Measurements from ENCODE around the gene IL4I1. TPM values are rescaled to one million over a fixed set of nuclear protein-coding genes. Genes with fewer than 3 reads are reported as not detected.
A peak's percentile ranks its signal among the peaks of the same experiment; 100 is the strongest.

IL4I1 gene
- total RNA-seq, 5 donors from 2014 or later (not counting 1 experiment from before 2014, with no cell fraction given): 2.0 to 12.4 (median 4.0) TPM

GRCh38 chr19:49863935-49864320 is 32.8 kb downstream of the IL4I1 start:
- ATAC-seq (replicated peaks in 1 of 4) (no peak), DNase-seq (no peak)
- Histone ChIP-seq H3K4me3 (ENCODE audit: control insufficient read depth in 1 of 2, extremely low read depth in 1 of 2, low read length in 1 of 2) (no peak overlapping the region), H3K4me1 (ENCODE audit: control insufficient read depth in 1 of 2, extremely low read depth in 1 of 2, insufficient read depth in 2 of 2, low read length in 2 of 2) (peaks cover 11 to 48% of the 10 kb centered on the region in 2 experiments), H3K27ac (ENCODE audit: low read length) (no peak overlapping the region), H3K36me3 (ENCODE audit: control insufficient read depth in 2 of 2, extremely low read depth in 1 of 2, insufficient read depth in 1 of 2, low read length in 1 of 2) (peaks cover 11 to 52% of the 10 kb centered on the region in 2 donors), H3K27me3 (replicated peaks in 1 of 2; ENCODE audit: control insufficient read depth in 2 of 2, extremely low read depth in 1 of 2, insufficient read depth in 2 of 2, low read length in 1 of 2) (no peaks in the 10 kb centered on the region), H3K9me3 (no peaks in the 10 kb centered on the region)
- H3K27ac Mint-ChIP-seq: no peak overlapping the region
- H3K9me3 Mint-ChIP-seq: no peaks in the 10 kb centered on the region
- POLR2A ChIA-PET: no interaction called here
- H3K36me3 Mint-ChIP-seq: peaks cover 26% of the 10 kb centered on the region
- H3K4me3 Mint-ChIP-seq: peak overlapping the region in 1 of 3 donors; percentile 37
- peaks cover 30 to 48% (median 48%) of the 10 kb centered on the region in 3 donors for H3K4me1 Mint-ChIP-seq
- no peaks in the 10 kb centered on the region for H3K27me3 Mint-ChIP-seq
- 98% methylated on average over 15 of the region's 17 CpGs for WGBS (ENCODE audit: insufficient coverage)
- CTCF ChIA-PET: interaction anchor here in 1 of 2 donors (0.7 kb wide), 1 partner anchor 147 kb away, joined by 3 read pairs; no protein-coding TSS in a partner anchor

GRCh38 chr19:49863254-49863934 is 33.3 kb downstream of the IL4I1 start:
- H3K9me3 ChIP-seq: no peaks in the 10 kb centered on the region
- H3K4me3 Mint-ChIP-seq: no peak overlapping the region
- H3K36me3 ChIP-seq (ENCODE audit: control insufficient read depth in 2 of 2, extremely low read depth in 1 of 2, insufficient read depth in 1 of 2, low read length in 1 of 2): peaks cover 11 to 56% of the 10 kb centered on the region in 2 donors
- no peak overlapping the region for H3K27ac ChIP-seq (ENCODE audit: low read length)
- peaks cover 10 to 42% of the 10 kb centered on the region in 2 experiments for H3K4me1 ChIP-seq (ENCODE audit: control insufficient read depth in 1 of 2, extremely low read depth in 1 of 2, insufficient read depth in 2 of 2, low read length in 2 of 2)
- no peaks in the 10 kb centered on the region for H3K27me3 Mint-ChIP-seq
- peaks cover 30 to 43% (median 43%) of the 10 kb centered on the region in 3 donors for H3K4me1 Mint-ChIP-seq
- POLR2A ChIA-PET: no interaction called here
- CTCF ChIA-PET: interaction anchor here in 1 of 2 donors (0.6 to 0.7 kb wide), 2 partner anchors 83 to 146 kb away, joined by 3 to 4 read pairs; no protein-coding TSS in a partner anchor
- ATAC-seq (replicated peaks in 1 of 4): no peak
- H3K4me3 ChIP-seq (ENCODE audit: control insufficient read depth in 1 of 2, extremely low read depth in 1 of 2, low read length in 1 of 2): no peak overlapping the region
- 94% methylated on average over 13 of the region's 24 CpGs for WGBS (ENCODE audit: insufficient coverage)
- H3K36me3 Mint-ChIP-seq: peaks cover 28% of the 10 kb centered on the region
- peak overlapping the region in 1 of 2 donors; percentile 6 for H3K27ac Mint-ChIP-seq
- no peaks in the 10 kb centered on the region for H3K27me3 ChIP-seq (replicated peaks in 1 of 2; ENCODE audit: control insufficient read depth in 2 of 2, extremely low read depth in 1 of 2, insufficient read depth in 2 of 2, low read length in 1 of 2)
- no peak for DNase-seq
- no peaks in the 10 kb centered on the region for H3K9me3 Mint-ChIP-seq

- CTCF ChIA-PET: interaction anchor here (0.6 kb wide), 2 partner anchors 84 to 293 kb away, joined by 4 to 5 read pairs; no protein-coding TSS in a partner anchor
- no peak overlapping the region for H3K27ac Mint-ChIP-seq
- H3K4me1 Mint-ChIP-seq: peaks cover 24 to 36% (median 35%) of the 10 kb centered on the region in 3 donors
- peaks cover 28% of the 10 kb centered on the region for H3K36me3 Mint-ChIP-seq
- H3K9me3 Mint-ChIP-seq: no peaks in the 10 kb centered on the region
- POLR2A ChIA-PET: no interaction called here
- Histone ChIP-seq H3K4me1 (ENCODE audit: control insufficient read depth in 1 of 2, extremely low read depth in 1 of 2, insufficient read depth in 2 of 2, low read length in 2 of 2) (peaks cover 8 to 35% of the 10 kb centered on the region in 2 experiments), H3K36me3 (ENCODE audit: control insufficient read depth in 2 of 2, extremely low read depth in 1 of 2, insufficient read depth in 1 of 2, low read length in 1 of 2) (peaks cover 15 to 60% of the 10 kb centered on the region in 2 donors), H3K27ac (ENCODE audit: low read length) (no peak overlapping the region), H3K4me3 (ENCODE audit: control insufficient read depth in 1 of 2, extremely low read depth in 1 of 2, low read length in 1 of 2) (no peak overlapping the region), H3K27me3 (replicated peaks in 1 of 2; ENCODE audit: control insufficient read depth in 2 of 2, extremely low read depth in 1 of 2, insufficient read depth in 2 of 2, low read length in 1 of 2) (no peaks in the 10 kb centered on the region), H3K9me3 (no peaks in the 10 kb centered on the region)
- 93% methylated on average over 30 of the region's 49 CpGs for WGBS (ENCODE audit: insufficient coverage)
- peak in 1 of 35 experiments; percentile 26 for DNase-seq
- ATAC-seq (replicated peaks in 1 of 4): no peak
- H3K27me3 Mint-ChIP-seq: no peaks in the 10 kb centered on the region
- H3K4me3 Mint-ChIP-seq: no peak overlapping the region
These were observed 34.1 kb downstream of the IL4I1 start for GRCh38 chr19:49862391-49863253.

GRCh38 chr19:49861541-49862378 is 34.9 kb downstream of the IL4I1 start:
- DNase-seq: no peak
- H3K27ac Mint-ChIP-seq: no peak overlapping the region
- POLR2A ChIA-PET: no interaction called here
- H3K9me3 Mint-ChIP-seq: no peaks in the 10 kb centered on the region
- H3K4me1 Mint-ChIP-seq: peaks cover 18 to 30% (median 30%) of the 10 kb centered on the region in 3 donors
- H3K9me3 ChIP-seq: no peaks in the 10 kb centered on the region
- H3K4me3 Mint-ChIP-seq: no peak overlapping the region
- ATAC-seq (replicated peaks in 1 of 4): no peak
- 91% methylated on average over 42 of the region's 60 CpGs for WGBS (ENCODE audit: insufficient coverage)
- no peaks in the 10 kb centered on the region for H3K27me3 Mint-ChIP-seq
- H3K27me3 ChIP-seq (replicated peaks in 1 of 2; ENCODE audit: control insufficient read depth in 2 of 2, extremely low read depth in 1 of 2, insufficient read depth in 2 of 2, low read length in 1 of 2): no peaks in the 10 kb centered on the region
- CTCF ChIA-PET: interaction anchor here in 1 of 2 donors (0.6 kb wide), 1 partner anchor 292 kb away, joined by 5 read pairs; no protein-coding TSS in a partner anchor
- H3K27ac ChIP-seq (ENCODE audit: low read length): no peak overlapping the region
- H3K36me3 Mint-ChIP-seq: peaks cover 28% of the 10 kb centered on the region
- peaks cover 7 to 28% of the 10 kb centered on the region in 2 experiments for H3K4me1 ChIP-seq (ENCODE audit: control insufficient read depth in 1 of 2, extremely low read depth in 1 of 2, insufficient read depth in 2 of 2, low read length in 2 of 2)
- peaks cover 23 to 65% of the 10 kb centered on the region in 2 donors for H3K36me3 ChIP-seq (ENCODE audit: control insufficient read depth in 2 of 2, extremely low read depth in 1 of 2, insufficient read depth in 1 of 2, low read length in 1 of 2)
- H3K4me3 ChIP-seq (ENCODE audit: control insufficient read depth in 1 of 2, extremely low read depth in 1 of 2, low read length in 1 of 2): no peak overlapping the region

GRCh38 chr19:49861107-49861506 is 35.6 kb downstream of the IL4I1 start:
- ATAC-seq (replicated peaks in 1 of 4) (no peak), DNase-seq (no peak)
- ChIA-PET POLR2A (no interaction called here), CTCF (no interaction called here)
- no peaks in the 10 kb centered on the region for H3K27me3 ChIP-seq (replicated peaks in 1 of 2; ENCODE audit: control insufficient read depth in 2 of 2, extremely low read depth in 1 of 2, insufficient read depth in 2 of 2, low read length in 1 of 2)
- Mint-ChIP-seq H3K27ac (no peak overlapping the region), H3K4me1 (peaks cover 11 to 24% (median 23%) of the 10 kb centered on the region in 3 donors), H3K36me3 (peaks cover 28% of the 10 kb centered on the region), H3K27me3 (no peaks in the 10 kb centered on the region), H3K4me3 (no peak overlapping the region), H3K9me3 (no peaks in the 10 kb centered on the region)
- peaks cover 26 to 65% of the 10 kb centered on the region in 2 donors for H3K36me3 ChIP-seq (ENCODE audit: control insufficient read depth in 2 of 2, extremely low read depth in 1 of 2, insufficient read depth in 1 of 2, low read length in 1 of 2)
- H3K4me1 ChIP-seq (ENCODE audit: control insufficient read depth in 1 of 2, extremely low read depth in 1 of 2, insufficient read depth in 2 of 2, low read length in 2 of 2): peaks cover under 1 to 21% of the 10 kb centered on the region in 2 experiments
- 95% methylated on average over 10 of the region's 13 CpGs for WGBS (ENCODE audit: insufficient coverage)
- no peak overlapping the region for H3K4me3 ChIP-seq (ENCODE audit: control insufficient read depth in 1 of 2, extremely low read depth in 1 of 2, low read length in 1 of 2)
- H3K27ac ChIP-seq (ENCODE audit: low read length): no peak overlapping the region
- no peaks in the 10 kb centered on the region for H3K9me3 ChIP-seq

Data from T-cell (primary cell).